NCI-H128 (cell line): ENCODE data around the gene RBM44.

Experiments
- DNase-seq: peaks from one replicate; lab custom pipeline; 2025; ENCODE audit not compliant: unreplicated experiment; lab: John Stamatoyannopoulos, UW

The RBM44 gene

DNA sequence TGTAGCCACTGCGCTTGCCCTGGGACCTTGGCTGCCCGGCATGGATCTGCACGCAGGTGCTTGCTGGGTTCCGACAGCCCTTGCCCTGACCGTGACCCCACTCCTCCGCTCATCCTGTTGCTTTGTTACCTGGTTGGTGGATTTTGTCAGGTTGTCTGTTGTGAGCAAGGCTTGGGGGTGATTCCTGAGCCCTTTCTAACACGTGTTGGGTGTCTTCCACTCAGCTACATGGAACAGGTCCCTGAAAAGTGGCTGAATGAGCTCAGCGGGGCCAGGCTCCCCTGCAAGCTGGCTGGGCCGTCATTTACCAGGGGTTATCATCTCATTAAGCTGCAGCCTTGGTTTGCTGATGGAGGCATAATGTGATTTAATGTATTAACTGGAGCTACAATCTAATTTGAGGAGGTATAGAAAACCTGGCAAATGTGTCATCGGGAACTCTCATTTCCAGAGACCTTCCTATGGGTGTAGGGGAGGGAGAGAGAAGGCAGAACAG is 85.4 kb downstream of the RBM44 start:
- no peak for DNase-seq

DNA sequence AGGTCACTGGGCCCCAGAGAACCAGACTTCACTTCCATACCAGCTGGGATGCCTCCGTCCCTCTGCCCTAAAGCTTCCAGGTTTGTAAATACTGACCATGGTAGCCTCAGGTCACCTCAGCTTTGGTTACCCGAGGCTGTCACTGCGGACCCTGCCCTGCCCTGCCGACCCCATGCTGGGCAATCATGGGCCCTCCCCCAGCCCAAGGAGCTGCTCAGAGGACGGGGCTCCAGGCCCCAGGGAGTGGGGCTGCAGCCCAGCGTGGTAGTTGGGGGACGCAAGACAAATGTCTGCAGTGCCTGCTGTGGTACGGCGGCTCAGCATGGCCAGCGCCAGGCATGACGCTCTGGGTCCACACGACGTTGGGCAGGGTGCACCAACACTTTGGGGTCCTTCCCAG is 86.1 kb downstream of the RBM44 start:
- no peak for DNase-seq

GRCh38 chr2:237885111-237885930 is 86.7 kb downstream of the RBM44 start:
- DNase-seq, result no peak

DNA sequence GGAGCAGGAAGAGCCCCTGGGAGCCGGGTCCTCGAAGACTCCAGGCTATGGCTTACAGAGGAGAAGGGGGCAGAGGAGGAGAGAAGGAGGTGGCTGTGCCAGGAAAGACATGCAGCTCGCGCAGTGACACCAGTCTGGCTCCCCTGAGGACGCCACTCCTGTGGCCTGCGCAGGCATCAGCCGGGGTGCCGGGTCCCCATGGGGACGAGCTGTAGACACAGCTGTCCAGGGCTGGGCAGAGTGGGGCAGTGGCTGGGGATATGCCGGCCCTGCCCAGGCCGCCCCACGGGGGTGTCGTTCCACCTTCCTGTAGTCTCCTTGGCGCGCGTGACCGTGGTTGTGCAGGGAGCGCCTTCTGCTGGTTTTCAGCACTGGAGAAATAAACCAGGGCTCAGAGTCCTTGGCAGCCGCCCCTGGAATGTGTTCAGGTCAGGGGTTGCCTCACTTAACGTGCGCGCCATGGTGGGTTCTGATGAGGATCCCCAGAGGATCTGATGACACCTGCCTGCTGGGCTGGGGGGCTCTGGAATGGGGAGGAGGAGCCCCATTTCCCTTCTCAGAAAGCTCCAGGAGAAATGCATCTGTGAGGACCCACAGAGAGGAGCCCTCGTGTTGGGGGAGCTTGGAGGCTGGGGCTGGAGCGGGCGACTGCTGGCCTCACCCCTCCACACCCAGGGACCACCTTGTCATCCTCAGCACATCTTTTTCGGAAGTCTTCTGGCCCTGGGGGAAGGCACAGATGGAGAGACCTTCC is 87.5 kb downstream of the RBM44 start:
- DNase-seq, result no peak

GRCh38 chr2:237886685-237887481 is 88.3 kb downstream of the RBM44 start:
- DNase-seq, result no peak

DNA sequence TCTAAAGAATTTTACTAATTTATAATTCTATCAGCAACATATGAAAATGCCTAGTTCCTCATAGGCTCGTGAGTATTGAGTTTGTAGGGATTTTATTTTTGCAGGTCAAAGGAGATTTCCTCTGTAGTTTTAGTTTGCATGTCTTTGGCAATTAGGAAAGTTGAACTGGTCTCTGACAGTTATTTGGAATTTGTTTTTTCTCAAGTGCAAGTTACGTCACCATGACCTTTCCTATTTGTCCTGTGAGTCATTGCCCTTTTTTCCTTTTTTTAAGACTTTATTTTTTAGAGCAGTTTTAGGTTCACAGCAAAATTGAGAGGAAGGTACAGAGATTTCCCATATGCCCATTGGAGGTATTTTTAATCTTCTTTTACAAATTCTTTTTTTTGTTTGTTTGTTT is 89.8 kb downstream of the RBM44 start:
- DNase-seq, result no peak

- DNase-seq, result no peak
Measured at GRCh38 chr2:237889016-237889415, 90.4 kb downstream of the RBM44 start.

DNA sequence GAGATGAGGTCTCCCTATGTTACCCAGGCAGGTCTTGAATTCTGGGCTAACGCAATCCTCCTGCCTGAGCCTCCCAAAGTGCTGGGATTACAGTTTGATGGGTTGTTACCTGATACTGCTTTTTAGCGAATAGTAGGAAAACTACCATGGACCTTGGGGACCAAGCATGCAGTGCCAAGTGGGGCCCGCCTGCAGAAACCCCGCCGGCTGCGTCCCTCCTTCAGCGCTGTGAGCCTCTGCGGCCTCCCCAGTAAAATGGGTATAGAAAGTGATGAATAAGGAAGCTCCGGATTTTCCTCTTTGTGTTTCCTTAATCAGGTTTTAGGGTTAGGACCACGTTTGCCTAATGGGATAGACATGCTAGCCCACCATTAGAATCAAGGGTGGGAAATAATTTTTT is 91.2 kb downstream of the RBM44 start:
- DNase-seq, result no peak
